Suprapubic skin (tissue), 4 donors: ENCODE measurements around the gene SELP.

Source experiments
- CTCF ChIP-seq, 2 donors: fragments of 200-600 bp in 1 of 2; fragments of 450-650 bp in 1 of 2; sonication (generic) in 1 of 2; IDR thresholded peaks; one replicate each; pipeline ENCODE4 v1.5.1; 2016 to 2019; ENCODE audit warnings: antibody characterized with exemption in 2 of 2, mild to moderate bottlenecking in 1 of 2, moderate library complexity in 1 of 2
- EP300 ChIP-seq: sonication (generic); formaldehyde crosslinking; IDR thresholded peaks from one replicate; pipeline ENCODE4 v1.6.1; 2017; ENCODE audit warnings: antibody characterized with exemption
- POLR2A ChIP-seq, 2 donors: fragments of 450-650 bp; IDR thresholded peaks; one replicate each; pipeline ENCODE4 v1.6.1; 2017; ENCODE audit warnings: antibody characterized with exemption in 2 of 2, mild to moderate bottlenecking in 2 of 2, moderate library complexity in 2 of 2
- POLR2AphosphoS5 ChIP-seq, 3 donors: sonication (generic); formaldehyde crosslinking; IDR thresholded peaks; one replicate each; pipeline ENCODE4 v1.6.1; 2017; ENCODE audit warnings: antibody characterized with exemption in 3 of 3

- no peak for TF ChIP-seq POLR2A (IDR thresholded peaks at IDR 0.05)
- no peak for TF ChIP-seq EP300
- TF ChIP-seq CTCF (IDR thresholded peaks at IDR 0.05), result no peak
- no peak for TF ChIP-seq POLR2AphosphoS5 (IDR thresholded peaks at IDR 0.05)
Observed at GRCh38 chr1:169565335-169566271, 64.3 kb downstream of the SELP start.
